ENCODE data around the gene SRBD1. TPM values are rescaled to one million over a fixed set of nuclear protein-coding genes. Genes with fewer than 3 reads are reported as not detected.

SRBD1 gene
- polyA plus RNA-seq, 1 donor from 2014 or later, result 5.3 TPM

- Histone ChIP-seq H2AFZ (ENCODE audit: low read depth, low read length) (no peak overlapping the region), H3K4me3 (ENCODE audit: low read length) (no peak overlapping the region), H3K79me2 (replicated peaks; ENCODE audit: insufficient read depth, low read length) (no peaks in the 10 kb centered on the region), H3K27ac (ENCODE audit: low read length) (no peak overlapping the region), H3K27me3 (ENCODE audit: insufficient read depth, low read depth, low read length) (no peaks in the 10 kb centered on the region), H3F3A (ENCODE audit: insufficient read depth, low read length, poor library complexity, severe bottlenecking) (no peaks in the 10 kb centered on the region), H3K4me2 (ENCODE audit: low read length) (no peak overlapping the region), H3K9ac (ENCODE audit: low read length) (no peak overlapping the region), H3K36me3 (ENCODE audit: insufficient read depth, low read length) (no peaks in the 10 kb centered on the region), H3K9me2 (ENCODE audit: insufficient read depth, low read length) (no peaks in the 10 kb centered on the region), H3K9me3 (ENCODE audit: low read length) (no peaks in the 10 kb centered on the region), H4K20me1 (ENCODE audit: insufficient read depth) (no peaks in the 10 kb centered on the region)
- TF ChIP-seq REST (IDR thresholded peaks at IDR 0.05; ENCODE audit: borderline replicate concordance) (no peak), TAF1 (IDR thresholded peaks at IDR 0.05; ENCODE audit: low read depth) (no peak), EZH2 (IDR thresholded peaks at IDR 0.05; ENCODE audit: borderline replicate concordance, insufficient read depth, low read length, poor library complexity, severe bottlenecking) (no peak), CTCF (IDR thresholded peaks at IDR 0.05; ENCODE audit: poor library complexity, severe bottlenecking) (no peak), EP300 (conservative IDR thresholded peaks at IDR 0.05; ENCODE audit: poor library complexity, severe bottlenecking) (no peak), POLR2AphosphoS5 (IDR thresholded peaks at IDR 0.05) (no peak), MXI1 (conservative IDR thresholded peaks at IDR 0.05; ENCODE audit: poor library complexity, severe bottlenecking) (no peak), SMC3 (conservative IDR thresholded peaks at IDR 0.05; ENCODE audit: poor library complexity) (no peak), RAD21 (conservative IDR thresholded peaks at IDR 0.05) (no peak)
These were observed 113.7 kb downstream of the SRBD1 start for GRCh38 chr2:45497355-45497754.

- Histone ChIP-seq H3K27ac (ENCODE audit: low read length) (no peak overlapping the region), H3K79me2 (replicated peaks; ENCODE audit: insufficient read depth, low read length) (no peaks in the 10 kb centered on the region), H3K36me3 (ENCODE audit: insufficient read depth, low read length) (no peaks in the 10 kb centered on the region), H2AFZ (ENCODE audit: low read depth, low read length) (no peak overlapping the region), H3K4me2 (ENCODE audit: low read length) (no peak overlapping the region), H3K9ac (ENCODE audit: low read length) (no peak overlapping the region), H3K4me3 (ENCODE audit: low read length) (no peak overlapping the region), H3K27me3 (ENCODE audit: insufficient read depth, low read depth, low read length) (no peaks in the 10 kb centered on the region), H3F3A (ENCODE audit: insufficient read depth, low read length, poor library complexity, severe bottlenecking) (no peaks in the 10 kb centered on the region), H4K20me1 (ENCODE audit: insufficient read depth) (no peaks in the 10 kb centered on the region), H3K9me3 (ENCODE audit: low read length) (no peaks in the 10 kb centered on the region), H3K9me2 (ENCODE audit: insufficient read depth, low read length) (no peaks in the 10 kb centered on the region)
- TF ChIP-seq EP300 (conservative IDR thresholded peaks at IDR 0.05; ENCODE audit: poor library complexity, severe bottlenecking) (no peak), CTCF (IDR thresholded peaks at IDR 0.05; ENCODE audit: poor library complexity, severe bottlenecking) (no peak), TAF1 (IDR thresholded peaks at IDR 0.05; ENCODE audit: low read depth) (no peak), POLR2AphosphoS5 (IDR thresholded peaks at IDR 0.05) (no peak), SMC3 (conservative IDR thresholded peaks at IDR 0.05; ENCODE audit: poor library complexity) (no peak), MXI1 (conservative IDR thresholded peaks at IDR 0.05; ENCODE audit: poor library complexity, severe bottlenecking) (no peak), EZH2 (IDR thresholded peaks at IDR 0.05; ENCODE audit: borderline replicate concordance, insufficient read depth, low read length, poor library complexity, severe bottlenecking) (no peak), REST (IDR thresholded peaks at IDR 0.05; ENCODE audit: borderline replicate concordance) (no peak), RAD21 (conservative IDR thresholded peaks at IDR 0.05) (no peak)
These were observed 114.2 kb downstream of the SRBD1 start for GRCh38 chr2:45496869-45497268.

Measured in neural cell (in vitro differentiated cells).